ENCODE measurements around the gene PRKCQ.

DNA sequence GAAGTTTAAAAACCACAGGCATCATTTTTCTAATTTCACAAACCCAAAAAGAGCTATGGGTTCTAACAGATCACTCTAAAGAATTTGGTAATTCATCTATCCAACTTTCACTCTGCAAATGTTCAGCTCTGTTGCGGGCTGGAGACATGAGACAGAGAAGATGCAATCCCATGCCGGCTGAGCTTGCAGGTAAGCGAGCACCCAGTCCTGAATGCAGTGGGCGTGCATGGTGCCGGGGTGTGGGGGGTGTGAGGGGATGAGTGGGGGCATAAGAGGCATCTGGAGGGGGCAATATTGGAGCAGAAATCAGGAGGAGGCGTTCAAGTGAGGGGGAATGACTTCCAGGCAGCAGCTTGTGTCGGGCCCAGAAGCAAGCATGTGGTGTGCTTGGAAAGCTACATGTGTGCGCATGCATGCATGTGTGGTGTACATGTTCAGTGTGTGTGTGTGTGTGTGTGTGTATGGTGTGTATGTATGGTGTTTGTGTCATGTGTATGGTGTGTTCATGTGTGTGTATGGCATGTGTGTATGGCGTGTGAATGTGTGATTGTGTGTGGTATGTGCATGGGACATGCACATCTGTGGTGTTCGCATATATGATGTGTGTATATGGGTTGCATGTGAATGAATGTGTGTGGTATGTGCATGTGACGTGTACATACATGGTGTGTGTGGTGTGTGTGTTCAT is 172.9 kb downstream of the PRKCQ start:
- TF ChIP-seq POLR2A (IDR thresholded peaks at IDR 0.05; ENCODE audit: low read depth, low read length), result no peak
- TF ChIP-seq POLR2AphosphoS5 (IDR thresholded peaks at IDR 0.05; ENCODE audit: low read depth, low read length), result no peak
- no peak for TF ChIP-seq TAF1 (IDR thresholded peaks at IDR 0.05; ENCODE audit: low read depth, low read length)
- TF ChIP-seq SPI1 (IDR thresholded peaks at IDR 0.05; ENCODE audit: low read depth, low read length), result no peak
- no peak for TF ChIP-seq POU2F2 (IDR thresholded peaks at IDR 0.05; ENCODE audit: low read depth, low read length)
- no peak for TF ChIP-seq PAX5 (IDR thresholded peaks at IDR 0.05; ENCODE audit: insufficient read depth, low read length, severe bottlenecking)
